Measurements from ENCODE around the gene STRA8.
A peak's percentile ranks its signal among the peaks of the same experiment; 100 is the strongest.

STRA8 gene

GRCh38 chr7:135233570-135233969, at the start of gene STRA8:
STRA8 (plus strand) TSS chr7:135233838; CDS start chr7:135240525, 6,687 bp downstream.
- DNase-seq (ENCODE audit: extremely low spot score, insufficient read length, low read depth) (no peak), FAIRE-seq (no peak)

GRCh38 chr7:135184254-135184841, 49.3 kb upstream of the STRA8 start:
- FAIRE-seq = no peak
- no peak for DNase-seq (ENCODE audit: extremely low spot score, insufficient read length, low read depth)

GRCh38 chr7:135185471-135186260, 48.0 kb upstream of the STRA8 start:
- no peak for FAIRE-seq
- no peak for DNase-seq (ENCODE audit: extremely low spot score, insufficient read length, low read depth)

GRCh38 chr7:135186261-135186540, 47.4 kb upstream of the STRA8 start:
- peak; percentile 39 for FAIRE-seq

GRCh38 chr7:135186841-135187253, 46.8 kb upstream of the STRA8 start:
- FAIRE-seq (peak; percentile 81), DNase-seq (ENCODE audit: extremely low spot score, insufficient read length, low read depth) (no peak)

More at GRCh38 chr7:135186261-135186540, 47.4 kb upstream of the STRA8 start:
- DNase-seq (ENCODE audit: extremely low spot score, insufficient read length, low read depth) = no peak

- FAIRE-seq = peak; percentile 84
- no peak for DNase-seq (ENCODE audit: extremely low spot score, insufficient read length, low read depth)
Measured at GRCh38 chr7:135188298-135188984, 45.2 kb upstream of the STRA8 start.

- FAIRE-seq = no peak
- no peak for DNase-seq (ENCODE audit: extremely low spot score, insufficient read length, low read depth)
Measured at GRCh38 chr7:135189221-135189662, 44.4 kb upstream of the STRA8 start.

GRCh38 chr7:135189961-135190360, 43.7 kb upstream of the STRA8 start:
- no peak for DNase-seq (ENCODE audit: extremely low spot score, insufficient read length, low read depth)

GRCh38 chr7:135190703-135191102, 42.9 kb upstream of the STRA8 start:
- peak; percentile 47 for FAIRE-seq
- no peak for DNase-seq (ENCODE audit: extremely low spot score, insufficient read length, low read depth)

More at GRCh38 chr7:135189961-135190360, 43.7 kb upstream of the STRA8 start:
- FAIRE-seq = no peak

- FAIRE-seq (no peak), DNase-seq (ENCODE audit: extremely low spot score, insufficient read length, low read depth) (no peak)
Measured at GRCh38 chr7:135192914-135193536, 40.6 kb upstream of the STRA8 start.

GRCh38 chr7:135193615-135194081, 40.0 kb upstream of the STRA8 start:
- DNase-seq (ENCODE audit: extremely low spot score, insufficient read length, low read depth) (no peak), FAIRE-seq (no peak)

- FAIRE-seq (no peak), DNase-seq (ENCODE audit: extremely low spot score, insufficient read length, low read depth) (no peak)
Measured at GRCh38 chr7:135194494-135195095, 39.0 kb upstream of the STRA8 start.

GRCh38 chr7:135195156-135195555, 38.5 kb upstream of the STRA8 start:
- no peak for DNase-seq (ENCODE audit: extremely low spot score, insufficient read length, low read depth)
- FAIRE-seq = no peak

GRCh38 chr7:135195968-135196629, 37.5 kb upstream of the STRA8 start:
- DNase-seq (ENCODE audit: extremely low spot score, insufficient read length, low read depth) (no peak), FAIRE-seq (no peak)

GRCh38 chr7:135197343-135197742, 36.3 kb upstream of the STRA8 start:
- FAIRE-seq = no peak
- no peak for DNase-seq (ENCODE audit: extremely low spot score, insufficient read length, low read depth)

- FAIRE-seq = no peak
- no peak for DNase-seq (ENCODE audit: extremely low spot score, insufficient read length, low read depth)
Measured at GRCh38 chr7:135197906-135198655, 35.6 kb upstream of the STRA8 start.

- FAIRE-seq (no peak), DNase-seq (ENCODE audit: extremely low spot score, insufficient read length, low read depth) (no peak)
Measured at GRCh38 chr7:135199439-135199838, 34.2 kb upstream of the STRA8 start.

GRCh38 chr7:135200821-135201331, 32.8 kb upstream of the STRA8 start:
- FAIRE-seq = no peak
- DNase-seq (ENCODE audit: extremely low spot score, insufficient read length, low read depth) = no peak

GRCh38 chr7:135201350-135201749, 32.3 kb upstream of the STRA8 start:
- FAIRE-seq (no peak), DNase-seq (ENCODE audit: extremely low spot score, insufficient read length, low read depth) (no peak)
